IMR-90 (cell line): ENCODE measurements around the gene KIF16B. TPM values are rescaled to one million over a fixed set of nuclear protein-coding genes. Genes with fewer than 3 reads are reported as not detected.

Experiments
- ATAC-seq: fragments of 200-7000 bp; cut with Tn5 transposase; 2 replicates; pipeline ENCODE4 v1.9.1; 2020; ENCODE audit warnings: low read depth, mild to moderate bottlenecking, moderate library complexity
- BruUV-seq: library from RNA; stranded (reverse); fragments of 400-500 nt; replicated peaks from 2 replicates; lab custom pipeline; 2021; lab: Mats Ljungman, UMichigan
- CTCF ChIA-PET: fragments of 300-600 bp; formaldehyde crosslinking; extraction: SDS; loops from one replicate; lab custom pipeline; 2021; ENCODE audit warnings: antibody characterized with exemption; lab: Yijun Ruan, JAX
- POLR2A ChIA-PET: fragments of 300-600 bp; sonication (Branson Sonifier 250); formaldehyde crosslinking; loops from one replicate; lab custom pipeline; 2022; ENCODE audit warnings: antibody characterized with exemption; ENCODE audit not compliant: unreplicated experiment; lab: Charles Lee
- DNase-seq: peaks from one replicate; pipeline ENCODE4 v3.0.0; 2013
- H2AFZ ChIP-seq: replicated peaks from 2 replicates; pipeline ENCODE3; 2013; ENCODE audit warnings: low read length, mild to moderate bottlenecking; ENCODE audit not compliant: poor library complexity
- H2AK5ac ChIP-seq: 2 replicates; pipeline ENCODE4 v1.6.1; 2013; ENCODE audit warnings: low read depth, low read length, inconsistent platforms
- H2AK9ac ChIP-seq: replicated peaks from 2 replicates; pipeline ENCODE3; 2013; ENCODE audit warnings: mild to moderate bottlenecking, low read depth, low read length, moderate library complexity; ENCODE audit not compliant: poor library complexity
- H2BK120ac ChIP-seq: 2 replicates; pipeline ENCODE4 v1.6.1; 2013; ENCODE audit warnings: low read depth, low read length, inconsistent platforms
- H2BK15ac ChIP-seq: 3 replicates; pipeline ENCODE4 v1.6.1; 2013; ENCODE audit warnings: low read depth, low read length, inconsistent platforms
- H2BK20ac ChIP-seq: 2 replicates; pipeline ENCODE4 v1.6.1; 2013; ENCODE audit warnings: low read depth, mild to moderate bottlenecking, inconsistent platforms, low read length, moderate library complexity
- H2BK5ac ChIP-seq: 2 replicates; pipeline ENCODE4 v1.6.1; 2013; ENCODE audit warnings: mild to moderate bottlenecking, low read depth, low read length, inconsistent platforms; ENCODE audit not compliant: poor library complexity, severe bottlenecking
- H3K14ac ChIP-seq: replicated peaks from 2 replicates; pipeline ENCODE4 v1.6.1; 2013; ENCODE audit warnings: low read depth, low read length, inconsistent platforms
- H3K18ac ChIP-seq: 2 replicates; pipeline ENCODE4 v1.6.1; 2013; ENCODE audit warnings: low read depth, low read length, control low read depth
- H3K23ac ChIP-seq: 2 replicates; pipeline ENCODE4 v1.6.1; 2013; ENCODE audit warnings: low read depth, low read length, inconsistent platforms
- H3K27ac ChIP-seq: 2 replicates; pipeline ENCODE4 v1.5.1; 2013; ENCODE audit warnings: mild to moderate bottlenecking, control low read depth, low read length; ENCODE audit not compliant: insufficient read depth
- H3K27me3 ChIP-seq: 2 replicates; pipeline ENCODE4 v1.6.1; 2013; ENCODE audit warnings: low read length; ENCODE audit not compliant: control insufficient read depth, insufficient read depth
- H3K36me3 ChIP-seq: 2 replicates; pipeline ENCODE4 v1.6.1; 2013; ENCODE audit warnings: low read length, mixed read lengths; ENCODE audit not compliant: control insufficient read depth, insufficient read depth
- H3K4ac ChIP-seq: 2 replicates; pipeline ENCODE4 v1.6.1; 2013; ENCODE audit warnings: low read depth, low read length, inconsistent platforms
- H3K4me1 ChIP-seq: 2 replicates; pipeline ENCODE4 v1.6.1; 2013; ENCODE audit warnings: low read length, mixed read lengths; ENCODE audit not compliant: control insufficient read depth, insufficient read depth
- H3K4me2 ChIP-seq: 2 replicates; pipeline ENCODE4 v1.6.1; 2013; ENCODE audit warnings: low read depth, mild to moderate bottlenecking, control low read depth, low read length, moderate library complexity
- H3K4me3 ChIP-seq: 2 replicates; pipeline ENCODE4 v1.5.1; 2013; ENCODE audit warnings: low read depth, mild to moderate bottlenecking, control low read depth, low read length, moderate library complexity; ENCODE audit not compliant: insufficient read depth
- H3K56ac ChIP-seq: 2 replicates; pipeline ENCODE4 v1.6.1; 2013; ENCODE audit warnings: low read length, inconsistent platforms; ENCODE audit not compliant: insufficient read depth; ENCODE audit errors: extremely low read depth
- H3K79me1 ChIP-seq, 2 experiments: 2 replicates each; pipeline ENCODE4 v1.6.1; 2013; ENCODE audit warnings: low read length in 2 of 2, inconsistent platforms in 1 of 2, low read depth in 1 of 2
- H3K9ac ChIP-seq: 2 replicates; pipeline ENCODE4 v1.6.1; 2013; ENCODE audit warnings: low read depth, low read length, control low read depth
- H3K9me1 ChIP-seq: 2 replicates; pipeline ENCODE4 v1.6.1; 2013; ENCODE audit warnings: low read length, inconsistent platforms; ENCODE audit not compliant: insufficient read depth
- H3K9me3 ChIP-seq: 2 replicates; pipeline ENCODE4 v1.6.1; 2013; ENCODE audit warnings: low read length; ENCODE audit not compliant: control insufficient read depth, insufficient read depth
- H4K20me1 ChIP-seq: 2 replicates; pipeline ENCODE4 v1.6.1; 2013; ENCODE audit warnings: low read length, inconsistent platforms; ENCODE audit not compliant: insufficient read depth
- H4K5ac ChIP-seq: 2 replicates; pipeline ENCODE4 v1.6.1; 2013; ENCODE audit warnings: mild to moderate bottlenecking, low read depth, low read length, control low read depth
- H4K8ac ChIP-seq, 2 experiments: 2 replicates each; pipeline ENCODE4 v1.6.1; 2013; ENCODE audit warnings: low read depth in 2 of 2, low read length in 2 of 2, control low read depth in 1 of 2, inconsistent platforms in 1 of 2
- H4K91ac ChIP-seq: 2 replicates; pipeline ENCODE4 v1.6.1; 2013; ENCODE audit warnings: low read depth, low read length, inconsistent platforms; ENCODE audit not compliant: insufficient read depth
- CHD1 ChIP-seq: IDR thresholded peaks from 2 replicates; pipeline ENCODE4 v1.6.1; 2012; ENCODE audit warnings: low read depth, low read length, improper control_type of control experiment
- MXI1 ChIP-seq: IDR thresholded peaks from 2 replicates; pipeline ENCODE4 v1.6.1; 2012; ENCODE audit warnings: low read depth, mild to moderate bottlenecking, low read length, moderate library complexity, borderline replicate concordance
- NFE2L2 ChIP-seq: fragments of 150-350 bp; IDR thresholded peaks from 2 replicates; pipeline ENCODE4 v1.6.1; 2016; ENCODE audit warnings: low read depth, mild to moderate bottlenecking, low read length
- RFX5 ChIP-seq: IDR thresholded peaks from 2 replicates; pipeline ENCODE4 v1.8.0; 2012; ENCODE audit warnings: low read depth, mild to moderate bottlenecking, low read length, moderate library complexity
- USF2 ChIP-seq: fragments of 150-350 bp; IDR thresholded peaks from 2 replicates; pipeline ENCODE4 v1.6.1; 2017; ENCODE audit warnings: mild to moderate bottlenecking, antibody characterized with exemption, low read length, low read depth
- WGBS, 2 experiments: methylation state at CpG; one replicate each; pipeline versions ENCODE4 v1.1.5 to v1.1.7; 2013; ENCODE audit warnings: missing lambda C conversion rate in 2 of 2; ENCODE audit not compliant: insufficient read length in 1 of 2; ENCODE audit errors: extremely low coverage in 2 of 2; 5-methylcytosine and 5-hydroxymethylcytosine counted together
- dilution Hi-C: fragments of 300-500 bp; cut with HindIII; formaldehyde crosslinking; loops from one replicate; pipeline ENCODE4 v1.14.3; 2018; ENCODE audit warnings: low sequenced_read_pairs; ENCODE audit not compliant: unreplicated experiment
- in situ Hi-C: fragments of 300-500 bp; cut with MboI; formaldehyde crosslinking; loops from 3 replicates; pipeline ENCODE4 v1.14.3; 2019; ENCODE audit warnings: low sequenced_read_pairs, inconsistent platforms, mixed read lengths
- intact Hi-C: fragments of 100-400 bp; cut with micrococcal nuclease; formaldehyde crosslinking; loops from 2 replicates; pipeline ENCODE4 v1.10.0; 2022
- polyA plus RNA-seq, 3 experiments: library from polyadenylated mRNA; depleted of rRNA; stranded (reverse); fragments of >200 nt; gene quantifications; 2 replicates each; pipeline ENCODE4 v1.2.3, GENCODE V29; 2012; ENCODE audit warnings: low replicate concordance in 1 of 3
- total RNA-seq: library from RNA; depleted of rRNA; stranded (reverse); fragments of >200 nt; gene quantifications from 2 replicates; pipeline ENCODE4 v1.2.3, GENCODE V29; 2012

KIF16B gene
- total and polyA plus RNA-seq, 2 of the 4 experiments (the other 2 are of a cell fraction): 4.7 to 10.0 TPM

GRCh38 chr20:16381444-16381843 is 191.8 kb downstream of the KIF16B start:
- no peak overlapping the region for H4K91ac ChIP-seq
- no peak overlapping the region for H3K27ac ChIP-seq

More at GRCh38 chr20:16381444-16381843, 191.8 kb downstream of the KIF16B start:
- H3K9me3 ChIP-seq: no peaks in the 10 kb centered on the region
- H4K5ac ChIP-seq: no peak overlapping the region
- no peaks in the 10 kb centered on the region for H3K79me1 ChIP-seq
- TF ChIP-seq USF2: no peak
- no peak for TF ChIP-seq RFX5
- TF ChIP-seq NFE2L2: no peak
- no peak for TF ChIP-seq MXI1
- TF ChIP-seq CHD1: no peak
- DNase-seq (no peak), ATAC-seq (no peak)
- WGBS, 2 experiments: no CpG with 5 or more reads among the region's 2 CpGs
- no peaks in the 10 kb centered on the region for H4K20me1 ChIP-seq
- CTCF ChIA-PET: interaction anchor here (0.6 kb wide), 1 partner anchor 108 kb away, joined by 3 read pairs; no protein-coding TSS in a partner anchor
- H2BK120ac ChIP-seq: no peak overlapping the region
- no peaks in the 10 kb centered on the region for H3K36me3 ChIP-seq
- H3K4me1 ChIP-seq: no peaks in the 10 kb centered on the region
- in situ Hi-C loops (no loop called here), dilution Hi-C loops (no loop called here), intact Hi-C loops (no loop called here)
- no TSS peak for BruUV-seq
- H3K9me1 ChIP-seq: no peaks in the 10 kb centered on the region; the same call in 1 of the 2 replicates
- H3K4ac ChIP-seq: no peak overlapping the region
- H3K18ac ChIP-seq: no peak overlapping the region
- H2BK20ac ChIP-seq: no peak overlapping the region
- H3K27me3 ChIP-seq: no peaks in the 10 kb centered on the region
- POLR2A ChIA-PET: no interaction called here
- H2AFZ ChIP-seq: no peak overlapping the region
- no peak overlapping the region for H2BK5ac ChIP-seq
- no peak overlapping the region for H2AK9ac ChIP-seq
- H2AK5ac ChIP-seq: no peak overlapping the region
- H3K14ac ChIP-seq: no peak overlapping the region
- H3K4me2 ChIP-seq: no peak overlapping the region
- H3K4me3 ChIP-seq: no peak overlapping the region
- H3K56ac ChIP-seq: no peak overlapping the region
- H3K23ac ChIP-seq: no peak overlapping the region
- H3K9ac ChIP-seq: no peak overlapping the region
- no peak overlapping the region for H4K8ac ChIP-seq
- no peak overlapping the region for H2BK15ac ChIP-seq
